DND-41 (cell line): Measurements from ENCODE around the gene CD7.

Experiments
- ATAC-seq: fragments of 200-7000 bp; cut with Tn5 transposase; 3 replicates; pipeline ENCODE4 v1.9.1; 2021; ENCODE audit warnings: low read depth; ENCODE audit not compliant: insufficient read depth
- DNase-seq: peaks from one replicate; pipeline ENCODE4 v3.0.0-alpha.2; 2020
- H2AFZ ChIP-seq: 2 replicates; pipeline ENCODE4 v1.6.0; 2012; ENCODE audit warnings: low read depth, low read length
- H3K27ac ChIP-seq: 2 replicates; pipeline ENCODE4 v1.5.1; 2012; ENCODE audit warnings: low read length, inconsistent platforms
- H3K27me3 ChIP-seq: fragments of 200-600 bp; sonication (generic); 2 replicates; pipeline ENCODE4 v1.6.0; 2012; ENCODE audit warnings: low read length, mild to moderate bottlenecking, inconsistent platforms; ENCODE audit not compliant: insufficient read depth, poor library complexity
- H3K36me3 ChIP-seq: 2 replicates; pipeline ENCODE4 v1.5.1; 2012; ENCODE audit warnings: low read length, inconsistent platforms; ENCODE audit not compliant: insufficient read depth
- H3K4me1 ChIP-seq: 2 replicates; pipeline ENCODE4 v1.5.1; 2012; ENCODE audit warnings: mild to moderate bottlenecking, low read length; ENCODE audit not compliant: insufficient read depth
- H3K4me2 ChIP-seq: 2 replicates; pipeline ENCODE4 v1.6.0; 2012; ENCODE audit warnings: mild to moderate bottlenecking, moderate library complexity, low read length, inconsistent platforms; ENCODE audit not compliant: insufficient read depth
- H3K4me3 ChIP-seq, 2 experiments: fragments of 200-600 bp in 1 of 2; shearing (Covaris generic) in 1 of 2; 2 replicates each; pipeline ENCODE4 v1.5.1; 2012 to 2016; ENCODE audit warnings: inconsistent platforms in 2 of 2, low read length in 2 of 2, mild to moderate bottlenecking in 2 of 2, low read depth in 1 of 2, moderate library complexity in 1 of 2
- H3K79me2 ChIP-seq: 2 replicates; pipeline ENCODE4 v1.6.0; 2012; ENCODE audit warnings: low read length, inconsistent platforms; ENCODE audit not compliant: insufficient read depth
- H3K9ac ChIP-seq: 2 replicates; pipeline ENCODE4 v1.6.0; 2012; ENCODE audit warnings: low read depth, mild to moderate bottlenecking, inconsistent platforms, low read length, moderate library complexity
- H3K9me3 ChIP-seq: 2 replicates; pipeline ENCODE4 v1.5.1; 2012; ENCODE audit warnings: low read length, moderate library complexity, mild to moderate bottlenecking, inconsistent platforms; ENCODE audit not compliant: insufficient read depth, severe bottlenecking
- H4K20me1 ChIP-seq: 2 replicates; pipeline ENCODE4 v1.6.0; 2012; ENCODE audit warnings: low read length; ENCODE audit not compliant: insufficient read depth
- EZH2 ChIP-seq: IDR thresholded peaks from 3 replicates; pipeline ENCODE4 v1.6.1; 2012; ENCODE audit warnings: borderline replicate concordance, low read depth, mild to moderate bottlenecking, moderate library complexity, low read length, inconsistent platforms; ENCODE audit not compliant: severe bottlenecking
- TF ChIP-seq, protein P1 (sequence below): IDR thresholded peaks from 2 replicates; pipeline ENCODE4 v1.5.1; 2012; ENCODE audit warnings: borderline replicate concordance, low read length, moderate library complexity, mild to moderate bottlenecking; ENCODE audit not compliant: poor library complexity, severe bottlenecking; ENCODE audit errors: extremely low read depth

The CD7 gene

DNA sequence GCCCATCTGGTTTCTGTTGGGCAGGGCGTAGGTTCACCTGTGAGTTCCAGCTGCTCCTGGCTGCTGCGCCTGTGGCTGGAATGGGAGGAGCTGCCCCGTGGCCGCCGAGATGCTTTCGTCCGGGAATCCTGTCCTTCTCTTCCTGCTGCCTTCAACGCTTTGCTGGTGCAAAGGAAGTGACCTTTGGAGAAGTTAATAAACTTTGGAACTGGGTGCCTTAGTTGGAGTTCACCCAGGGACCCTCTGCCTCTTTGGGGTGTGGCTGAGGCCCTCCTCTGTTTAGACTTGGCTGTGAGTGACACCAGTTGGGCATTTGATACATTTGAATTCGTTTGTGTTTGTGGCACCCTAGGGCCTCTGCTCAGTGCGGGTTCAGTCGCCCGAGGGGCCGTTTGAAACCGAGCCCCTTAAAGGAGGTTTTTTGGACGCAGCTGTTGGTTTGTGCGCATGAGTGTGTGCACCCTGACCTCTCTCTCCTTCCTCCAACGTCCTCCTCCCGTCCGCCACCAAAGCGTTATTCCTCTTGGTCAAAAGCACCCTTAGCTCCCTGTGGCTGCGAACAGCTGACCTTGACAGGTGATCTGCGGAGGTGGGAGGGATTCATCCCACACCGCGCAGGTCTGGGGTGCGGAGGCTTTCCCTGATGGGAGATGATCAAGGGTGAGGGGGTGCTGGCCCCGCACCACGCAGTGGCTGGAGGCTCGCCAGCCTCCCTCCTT is 25.1 kb upstream of the CD7 start:
- Histone ChIP-seq H3K4me1 (no peaks in the 10 kb centered on the region), H3K4me3 (no peak overlapping the region), H3K9me3 (no peaks in the 10 kb centered on the region), H2AFZ (no peak overlapping the region), H3K36me3 (no peaks in the 10 kb centered on the region), H4K20me1 (no peaks in the 10 kb centered on the region), H3K4me2 (no peak overlapping the region), H3K27me3 (no peaks in the 10 kb centered on the region), H3K9ac (no peak overlapping the region), H3K27ac (no peak overlapping the region), H3K79me2 (no peaks in the 10 kb centered on the region)
- TF ChIP-seq, protein P1, sequence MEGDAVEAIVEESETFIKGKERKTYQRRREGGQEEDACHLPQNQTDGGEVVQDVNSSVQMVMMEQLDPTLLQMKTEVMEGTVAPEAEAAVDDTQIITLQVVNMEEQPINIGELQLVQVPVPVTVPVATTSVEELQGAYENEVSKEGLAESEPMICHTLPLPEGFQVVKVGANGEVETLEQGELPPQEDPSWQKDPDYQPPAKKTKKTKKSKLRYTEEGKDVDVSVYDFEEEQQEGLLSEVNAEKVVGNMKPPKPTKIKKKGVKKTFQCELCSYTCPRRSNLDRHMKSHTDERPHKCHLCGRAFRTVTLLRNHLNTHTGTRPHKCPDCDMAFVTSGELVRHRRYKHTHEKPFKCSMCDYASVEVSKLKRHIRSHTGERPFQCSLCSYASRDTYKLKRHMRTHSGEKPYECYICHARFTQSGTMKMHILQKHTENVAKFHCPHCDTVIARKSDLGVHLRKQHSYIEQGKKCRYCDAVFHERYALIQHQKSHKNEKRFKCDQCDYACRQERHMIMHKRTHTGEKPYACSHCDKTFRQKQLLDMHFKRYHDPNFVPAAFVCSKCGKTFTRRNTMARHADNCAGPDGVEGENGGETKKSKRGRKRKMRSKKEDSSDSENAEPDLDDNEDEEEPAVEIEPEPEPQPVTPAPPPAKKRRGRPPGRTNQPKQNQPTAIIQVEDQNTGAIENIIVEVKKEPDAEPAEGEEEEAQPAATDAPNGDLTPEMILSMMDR = no peak
- no peak for TF ChIP-seq EZH2
- DNase-seq (no peak), ATAC-seq (no peak)

DNA sequence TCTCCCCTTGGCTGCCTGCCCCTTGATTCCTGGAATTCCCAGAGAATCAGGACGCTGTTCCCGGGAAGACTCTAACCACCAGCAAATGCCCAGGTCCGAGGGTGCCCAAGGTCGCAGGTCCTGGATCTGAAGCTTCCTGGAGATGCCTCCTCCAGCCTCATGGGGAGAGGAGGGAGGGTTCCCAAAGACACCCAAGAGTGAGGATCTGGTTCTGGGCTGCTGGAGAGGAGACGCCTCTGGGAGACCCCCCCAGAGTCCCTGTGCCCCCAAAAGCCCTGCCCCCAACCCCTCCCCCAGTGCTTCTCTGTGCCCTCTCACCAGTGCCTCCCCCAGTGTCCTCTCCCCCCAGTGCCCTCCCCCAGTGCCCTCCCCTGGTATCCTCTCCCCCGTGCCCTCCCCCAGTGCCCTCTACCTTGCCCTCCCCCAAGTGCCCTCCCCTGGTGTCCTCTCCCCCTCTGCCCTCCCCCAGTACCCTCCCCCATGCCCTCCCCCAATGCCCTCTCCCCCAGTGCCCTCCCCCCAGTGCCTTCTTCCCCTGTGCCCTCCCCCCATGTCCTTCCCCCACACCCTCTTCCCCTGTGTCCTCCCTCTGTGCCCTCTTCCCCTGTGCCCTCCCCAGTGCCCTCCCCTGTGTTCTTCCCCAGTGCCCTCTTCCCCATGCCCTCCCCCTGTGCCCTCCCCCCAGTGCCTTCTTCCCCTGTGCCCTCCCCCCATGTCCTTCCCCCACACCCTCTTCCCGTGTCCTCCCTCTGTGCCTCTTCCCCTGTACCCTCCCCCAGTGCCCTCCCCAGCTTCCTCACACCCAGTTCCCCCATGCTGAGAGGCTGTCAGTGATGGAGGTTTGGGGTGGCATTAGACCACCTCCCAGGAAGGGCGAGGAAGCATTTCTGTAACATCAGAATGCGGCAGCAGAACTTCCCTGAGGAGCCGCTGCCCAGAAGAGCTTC is 22.5 kb upstream of the CD7 start:
- TF ChIP-seq, protein P1 = no peak
- TF ChIP-seq EZH2 = no peak
- Histone ChIP-seq H2AFZ (no peak overlapping the region), H3K36me3 (no peaks in the 10 kb centered on the region), H3K4me3 (no peak overlapping the region), H3K4me1 (peaks cover 14% of the 10 kb centered on the region), H3K27ac (no peak overlapping the region), H3K9ac (no peak overlapping the region), H3K79me2 (no peaks in the 10 kb centered on the region), H4K20me1 (no peaks in the 10 kb centered on the region), H3K9me3 (no peaks in the 10 kb centered on the region), H3K27me3 (no peaks in the 10 kb centered on the region), H3K4me2 (no peak overlapping the region)
- ATAC-seq (no peak), DNase-seq (no peak)

DNA sequence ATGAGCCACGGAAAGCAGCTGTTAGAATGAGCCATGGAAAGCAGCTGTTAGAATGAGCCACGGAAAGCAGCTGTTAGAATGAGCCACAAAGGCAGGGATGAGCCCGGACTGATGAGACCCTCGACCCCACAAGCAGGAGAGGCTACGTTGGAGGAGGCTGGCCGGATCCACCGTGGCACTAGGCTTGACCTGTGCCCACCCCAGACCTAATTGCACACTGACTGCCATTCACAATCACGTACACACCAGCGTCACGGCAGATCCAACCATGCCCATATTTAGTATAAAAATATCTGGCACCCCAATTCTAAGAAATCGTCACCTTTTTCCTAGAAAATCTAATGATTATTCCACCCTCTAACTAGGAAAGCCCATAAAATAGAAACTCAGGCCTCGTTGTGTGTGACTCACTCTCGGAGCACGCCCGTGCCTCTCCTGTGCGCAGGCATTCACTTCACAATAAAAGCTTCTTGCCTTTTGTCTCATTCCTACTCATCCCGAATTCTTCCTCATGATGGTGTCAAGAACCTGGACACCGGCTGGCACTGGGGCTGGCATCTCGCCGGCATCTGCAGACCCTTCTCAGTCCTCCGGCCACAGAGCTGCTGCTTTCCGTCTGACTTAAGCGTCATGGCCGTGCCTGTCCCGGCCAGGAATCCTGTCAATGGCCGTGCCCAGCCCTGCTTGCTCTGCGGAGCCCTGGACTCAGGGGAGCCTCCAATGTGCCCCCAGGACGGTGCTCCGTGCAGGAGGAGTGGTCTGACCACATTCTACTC is 21.6 kb upstream of the CD7 start:
- Histone ChIP-seq H3K9me3 (no peaks in the 10 kb centered on the region), H3K9ac (no peak overlapping the region), H3K27me3 (no peaks in the 10 kb centered on the region), H3K4me2 (no peak overlapping the region), H3K4me3 (no peak overlapping the region), H2AFZ (no peak overlapping the region), H3K79me2 (no peaks in the 10 kb centered on the region), H3K36me3 (no peaks in the 10 kb centered on the region), H4K20me1 (no peaks in the 10 kb centered on the region), H3K4me1 (peaks cover 22% of the 10 kb centered on the region), H3K27ac (no peak overlapping the region)
- DNase-seq (no peak), ATAC-seq (no peak)
- TF ChIP-seq EZH2 = no peak
- TF ChIP-seq, protein P1 = no peak
